Kidney (tissue), 14 donors: ENCODE measurements around the gene ABCB9. TPM values are rescaled to one million over a fixed set of nuclear protein-coding genes. Genes with fewer than 3 reads are reported as not detected.
"Not testable (repeated sequence)": the region's sequence is repeated elsewhere in the genome, so short reads cannot be mapped to it uniquely, and the experiment has no call there.

Experiments
- DNase-seq, 5 donors: peaks; one replicate each; pipeline ENCODE4 v3.0.0-alpha.2; 2013 to 2020
- FAIRE-seq: peaks from 2 replicates; lab custom pipeline; 2012; peaks lifted over from hg19 to GRCh38; lab: Jason Lieb, UNC
- H3K27ac ChIP-seq, 2 donors: one replicate each; pipeline ENCODE4 v1.7.0; 2013; ENCODE audit warnings: low read depth in 2 of 2, low read length in 2 of 2, inconsistent platforms in 1 of 2
- H3K27me3 ChIP-seq: one replicate; pipeline ENCODE4 v1.7.1; 2013; ENCODE audit warnings: low read length, inconsistent platforms; ENCODE audit not compliant: control insufficient read depth, insufficient read depth
- H3K36me3 ChIP-seq, 3 donors: one replicate each; pipeline versions ENCODE4 v1.7.0 to v1.7.1; 2013; ENCODE audit warnings: low read length in 3 of 3, control low read depth in 1 of 3, inconsistent platforms in 1 of 3; ENCODE audit not compliant: insufficient read depth in 3 of 3, control insufficient read depth in 2 of 3
- H3K4me1 ChIP-seq, 3 donors: one replicate each; pipeline versions ENCODE4 v1.7.0 to v1.7.1; 2013; ENCODE audit warnings: low read length in 3 of 3, inconsistent platforms in 1 of 3, low read depth in 1 of 3; ENCODE audit not compliant: control insufficient read depth in 2 of 3, insufficient read depth in 2 of 3
- H3K4me3 ChIP-seq, 3 donors: one replicate each; pipeline versions ENCODE4 v1.7.0 to v1.8.1; 2013; ENCODE audit warnings: low read length in 3 of 3, control low read depth in 1 of 3, inconsistent platforms in 1 of 3
- H3K9ac ChIP-seq, 3 donors: one replicate each; pipeline versions ENCODE4 v1.7.0 to v1.7.1; 2013; ENCODE audit warnings: low read length in 3 of 3, control low read depth in 1 of 3, inconsistent platforms in 1 of 3
- H3K9me3 ChIP-seq, 3 donors: one replicate each; pipeline versions ENCODE4 v1.7.0 to v1.7.1; 2013; ENCODE audit warnings: low read length in 3 of 3, control low read depth in 1 of 3, inconsistent platforms in 1 of 3; ENCODE audit not compliant: control insufficient read depth in 2 of 3, insufficient read depth in 1 of 3
- intact Hi-C: fragments of 100-400 bp; cut with DNase I; formaldehyde crosslinking; loops from one replicate; pipeline ENCODE4 v1.11.1; 2022
- polyA plus RNA-seq: library from polyadenylated mRNA; stranded (reverse); fragments of 350-450 nt; fragmentation: Illumina TruSeq; extraction: RNeasy Lipid Tissue Mini Kit (QIAGEN cat#74804); gene quantifications from one replicate; pipeline ENCODE4 v1.2.3, GENCODE V29; 2014; ENCODE audit warnings: low read depth, low replicate concordance; ENCODE audit not compliant: insufficient read depth
- total RNA-seq: library from RNA; stranded (reverse); fragmentation: NEBNext Ultra II Directional; extraction: Animal tissue kit (Norgen Biotek cat#: 25700); gene quantifications from one replicate; pipeline ENCODE4 v1.2.1, GENCODE V29; 2021
- TF ChIP-seq, protein P1 (sequence below): IDR thresholded peaks from 3 replicates; pipeline ENCODE4 v1.5.1; 2012; ENCODE audit warnings: mild to moderate bottlenecking, moderate library complexity, borderline replicate concordance; ENCODE audit not compliant: insufficient read depth; ENCODE audit errors: extremely low read depth
- donor health status: control.
- donor health status: control.
- donor health status: control.
- donor health status: control.
- donor health status: control.
- donor health status: DM: yes; HTN: yes; CAD: no.
- donor health status: Normal renal cell carcinoma (clear cell type).

ABCB9 gene
- total and polyA plus RNA-seq, 2 donors from 2014 or later, result 4.6 to 7.6 TPM

DNA sequence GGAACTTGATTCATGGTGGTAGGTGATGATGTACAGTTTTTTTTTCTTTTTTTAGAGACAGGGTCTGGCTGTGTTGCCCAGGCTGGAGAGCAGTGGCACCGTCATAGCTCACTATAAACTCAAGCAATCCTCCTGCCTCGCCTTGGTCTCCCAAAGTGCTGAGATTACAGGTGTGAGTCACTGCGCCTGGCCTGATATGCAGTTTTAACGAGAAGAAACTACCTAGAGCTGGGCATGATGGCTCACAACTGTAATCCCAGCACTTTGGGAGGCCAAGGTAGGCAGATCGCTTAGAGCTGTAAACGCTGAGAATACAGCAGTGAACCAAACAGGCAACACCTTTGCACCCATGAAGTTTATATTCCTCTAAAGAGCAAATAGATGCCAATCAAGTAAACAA, 57.3 kb downstream of the ABCB9 start:
- no peaks in the 10 kb centered on the region for H3K36me3 ChIP-seq
- H3K4me3 ChIP-seq, result no peak overlapping the region
- DNase-seq (no peak), FAIRE-seq (no peak)
- H3K27ac ChIP-seq, result no peak overlapping the region
- H3K4me1 ChIP-seq, result peaks cover 0 to under 1% (median 0%) of the 10 kb centered on the region in 3 donors
- H3K9ac ChIP-seq, result no peak overlapping the region
- no peaks in the 10 kb centered on the region for H3K9me3 ChIP-seq
- intact Hi-C loops, result no loop called here
- TF ChIP-seq, protein P1, sequence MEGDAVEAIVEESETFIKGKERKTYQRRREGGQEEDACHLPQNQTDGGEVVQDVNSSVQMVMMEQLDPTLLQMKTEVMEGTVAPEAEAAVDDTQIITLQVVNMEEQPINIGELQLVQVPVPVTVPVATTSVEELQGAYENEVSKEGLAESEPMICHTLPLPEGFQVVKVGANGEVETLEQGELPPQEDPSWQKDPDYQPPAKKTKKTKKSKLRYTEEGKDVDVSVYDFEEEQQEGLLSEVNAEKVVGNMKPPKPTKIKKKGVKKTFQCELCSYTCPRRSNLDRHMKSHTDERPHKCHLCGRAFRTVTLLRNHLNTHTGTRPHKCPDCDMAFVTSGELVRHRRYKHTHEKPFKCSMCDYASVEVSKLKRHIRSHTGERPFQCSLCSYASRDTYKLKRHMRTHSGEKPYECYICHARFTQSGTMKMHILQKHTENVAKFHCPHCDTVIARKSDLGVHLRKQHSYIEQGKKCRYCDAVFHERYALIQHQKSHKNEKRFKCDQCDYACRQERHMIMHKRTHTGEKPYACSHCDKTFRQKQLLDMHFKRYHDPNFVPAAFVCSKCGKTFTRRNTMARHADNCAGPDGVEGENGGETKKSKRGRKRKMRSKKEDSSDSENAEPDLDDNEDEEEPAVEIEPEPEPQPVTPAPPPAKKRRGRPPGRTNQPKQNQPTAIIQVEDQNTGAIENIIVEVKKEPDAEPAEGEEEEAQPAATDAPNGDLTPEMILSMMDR, result no peak
- H3K27me3 ChIP-seq, result no peaks in the 10 kb centered on the region

DNA sequence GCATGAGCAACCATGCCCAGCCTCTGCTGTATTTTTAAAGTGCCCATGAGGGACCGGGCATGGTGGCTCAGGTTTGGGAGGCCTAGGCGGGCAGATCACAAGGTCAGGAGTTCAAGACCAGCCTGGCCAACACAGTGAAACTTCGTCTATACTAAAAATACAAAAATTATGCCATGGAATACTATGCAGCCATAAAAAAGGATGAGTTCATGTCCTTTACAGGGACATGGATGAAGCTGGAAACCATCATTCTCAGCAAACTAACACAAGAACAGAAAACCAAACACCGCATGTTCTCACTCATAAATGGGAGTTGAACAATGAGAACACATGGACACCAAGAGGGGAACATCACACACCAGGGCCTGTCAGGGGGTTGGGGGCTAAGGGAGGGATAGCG, 61.0 kb downstream of the ABCB9 start:
- H3K36me3 ChIP-seq, H3K9me3 ChIP-seq, H3K9ac ChIP-seq, H3K4me3 ChIP-seq, H3K4me1 ChIP-seq, DNase-seq, intact Hi-C loops, FAIRE-seq, H3K27me3 ChIP-seq, H3K27ac ChIP-seq: not testable (repeated sequence)

DNA sequence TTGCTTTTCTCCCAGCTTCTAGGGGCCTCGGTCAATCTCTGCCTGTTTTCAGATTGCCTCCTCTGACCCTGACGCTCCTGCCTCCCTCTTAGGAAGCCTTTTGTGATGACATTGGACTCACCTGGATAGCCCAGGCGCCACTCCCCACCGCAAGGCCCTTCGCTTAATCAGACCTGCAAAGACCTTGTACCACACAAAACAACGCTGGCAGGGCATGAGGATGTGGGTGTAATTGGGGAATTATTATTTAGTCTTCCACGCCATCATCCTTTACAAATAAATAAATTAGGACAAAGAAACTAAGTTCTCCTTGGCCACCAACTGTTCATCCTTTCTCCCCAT, 62.6 kb downstream of the ABCB9 start:
- intact Hi-C loops, result no loop called here
- peaks cover 0 to 10% (median 7%) of the 10 kb centered on the region in 3 donors for H3K4me1 ChIP-seq
- DNase-seq (no peak), FAIRE-seq (no peak)
- H3K4me3 ChIP-seq, result no peak overlapping the region
- H3K9me3 ChIP-seq, result no peaks in the 10 kb centered on the region
- no peaks in the 10 kb centered on the region for H3K27me3 ChIP-seq
- TF ChIP-seq, protein P1, result no peak
- peak overlapping the region; percentile 47 to 53 for H3K27ac ChIP-seq
- no peaks in the 10 kb centered on the region for H3K36me3 ChIP-seq
- H3K9ac ChIP-seq, result peak overlapping the region in 1 of 3 donors; percentile 24

DNA sequence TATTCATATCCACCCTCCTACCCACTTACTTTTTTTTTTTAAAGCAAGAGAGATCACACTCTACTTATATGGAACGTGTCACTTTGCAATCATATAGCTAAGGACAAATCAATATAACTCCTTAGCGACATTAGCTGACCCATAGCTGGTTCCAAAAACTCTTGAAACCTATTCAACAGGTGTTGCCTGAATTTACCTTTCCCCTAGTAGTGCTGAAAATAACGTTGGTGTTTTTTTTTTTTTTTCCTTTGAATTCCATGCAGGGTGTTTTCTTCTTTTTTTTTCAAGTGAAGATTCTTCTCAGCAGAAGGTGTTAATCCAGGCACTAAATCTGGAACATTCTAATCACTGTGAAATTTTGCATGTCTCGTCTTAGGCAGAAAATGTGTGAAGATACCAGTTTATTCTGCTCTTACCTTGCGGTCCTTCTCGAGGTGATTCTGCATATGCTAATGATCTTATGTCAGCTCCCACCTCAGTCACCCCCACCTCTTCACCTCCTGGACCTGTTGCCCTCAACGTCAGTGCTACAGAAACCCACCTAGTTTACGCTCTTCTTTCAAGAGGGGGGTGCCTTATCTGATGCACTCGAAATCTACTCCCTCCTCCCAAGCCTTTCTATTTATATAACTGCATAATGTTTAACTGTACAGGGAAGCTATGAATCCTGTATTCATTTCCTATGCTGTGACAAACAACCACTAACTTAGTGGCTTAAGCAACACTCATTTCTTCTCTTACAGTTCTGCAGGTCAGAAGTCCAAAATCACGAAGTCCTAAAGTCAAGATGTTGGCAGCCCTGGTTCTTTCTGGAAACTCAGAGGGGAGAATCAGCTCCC, 63.2 kb downstream of the ABCB9 start:
- intact Hi-C loops, result no loop called here
- peak overlapping the region in 1 of 3 donors; percentile 24 for H3K9ac ChIP-seq
- H3K27ac ChIP-seq, result peak overlapping the region; percentile 47 to 53
- no peak overlapping the region for H3K4me3 ChIP-seq
- no peaks in the 10 kb centered on the region for H3K9me3 ChIP-seq
- no peaks in the 10 kb centered on the region for H3K27me3 ChIP-seq
- H3K36me3 ChIP-seq, result no peaks in the 10 kb centered on the region
- TF ChIP-seq, protein P1, result no peak
- peaks cover 0 to 10% (median 7%) of the 10 kb centered on the region in 3 donors for H3K4me1 ChIP-seq
- DNase-seq, result no peak
- no peak for FAIRE-seq
